Adrenal gland (tissue), 5 donors: ENCODE results near the gene ANO10.

Experiments
- CTCF ChIP-seq, 6 experiments: fragments of 450-650 bp in 4 of 6; fragments of 200-600 bp in 2 of 6; sonication (generic) in 1 of 6; IDR thresholded peaks; 1 replicate in 5 of 6; 2 replicates in 1 of 6; pipeline versions ENCODE4 v1.5.1 to v1.8.0; 2016 to 2021; ENCODE audit warnings: antibody characterized with exemption in 6 of 6, mild to moderate bottlenecking in 2 of 6, moderate library complexity in 1 of 6
- POLR2A ChIP-seq, 2 donors: fragments of 450-650 bp; IDR thresholded peaks; one replicate each; pipeline ENCODE4 v1.6.1; 2017; ENCODE audit warnings: antibody characterized with exemption in 2 of 2, mild to moderate bottlenecking in 2 of 2, moderate library complexity in 1 of 2
- donor health status: DM: no; HTN: no; CAD: no.

- no peak for TF ChIP-seq POLR2A (IDR thresholded peaks at IDR 0.05)
- TF ChIP-seq CTCF (IDR thresholded peaks at IDR 0.05) = no peak
Observed at GRCh38 chr3:43615133-43615532, 6.7 kb downstream of the ANO10 start.
